Loucy (cell line): ENCODE data around the gene HARS1.
"Not testable (repeated sequence)": the region's sequence is repeated elsewhere in the genome, so short reads cannot be mapped to it uniquely, and the experiment has no call there.

Experiments
- H2AFZ ChIP-seq: fragments of 200-600 bp; sonication (generic); 2 replicates; pipeline ENCODE4 v1.6.0; 2016; ENCODE audit warnings: antibody characterized with exemption, mild to moderate bottlenecking, low read length, moderate library complexity
- H3F3A ChIP-seq: fragments of 200-600 bp; 2 replicates; pipeline ENCODE4 v1.6.0; 2016; ENCODE audit warnings: antibody characterized with exemption, low read depth, mild to moderate bottlenecking
- H3K27me3 ChIP-seq: fragments of 200-600 bp; sonication (generic); 2 replicates; pipeline ENCODE4 v1.6.1; 2014; ENCODE audit warnings: low read length, mild to moderate bottlenecking; ENCODE audit not compliant: insufficient read depth, poor library complexity, severe bottlenecking
- H3K36me3 ChIP-seq: fragments of 200-600 bp; sonication (generic); 2 replicates; pipeline ENCODE4 v1.6.1; 2016; ENCODE audit warnings: low read length; ENCODE audit not compliant: insufficient read depth
- H3K4me1 ChIP-seq: fragments of 200-600 bp; sonication (generic); 2 replicates; pipeline ENCODE4 v1.5.1; 2014; ENCODE audit warnings: low read length, mild to moderate bottlenecking; ENCODE audit not compliant: insufficient read depth, poor library complexity, severe bottlenecking
- H3K4me2 ChIP-seq: fragments of 200-600 bp; sonication (generic); 2 replicates; pipeline ENCODE4 v1.6.0; 2014; ENCODE audit warnings: antibody characterized with exemption, low read length, low read depth, mild to moderate bottlenecking; ENCODE audit not compliant: poor library complexity, severe bottlenecking
- H3K4me3 ChIP-seq: fragments of 200-600 bp; sonication (generic); 2 replicates; pipeline ENCODE4 v1.5.1; 2014; ENCODE audit warnings: low read length, mild to moderate bottlenecking, mixed read lengths; ENCODE audit not compliant: poor library complexity, severe bottlenecking
- H3K79me2 ChIP-seq: fragments of 200-600 bp; sonication (generic); 2 replicates; pipeline ENCODE4 v1.6.1; 2014; ENCODE audit warnings: low read length; ENCODE audit not compliant: insufficient read depth
- H3K9ac ChIP-seq: fragments of 200-600 bp; sonication (generic); 2 replicates; pipeline ENCODE4 v1.6.0; 2014; ENCODE audit warnings: mild to moderate bottlenecking, low read depth, low read length, moderate library complexity; ENCODE audit not compliant: poor library complexity, severe bottlenecking
- H3K9me2 ChIP-seq: fragments of 200-600 bp; sonication (generic); replicated peaks from 2 replicates; pipeline ENCODE4 v1.6.1; 2016; ENCODE audit warnings: low read depth, low read length, mixed read lengths
- H3K9me3 ChIP-seq: fragments of 200-600 bp; sonication (generic); 2 replicates; pipeline ENCODE4 v1.6.1; 2014; ENCODE audit warnings: mild to moderate bottlenecking, antibody characterized with exemption, low read length, low read depth; ENCODE audit not compliant: insufficient read depth
- H4K20me1 ChIP-seq: fragments of 200-600 bp; sonication (generic); 2 replicates; pipeline ENCODE4 v1.6.0; 2014; ENCODE audit warnings: antibody characterized with exemption, low read length, mild to moderate bottlenecking; ENCODE audit not compliant: insufficient read depth, poor library complexity, severe bottlenecking
- EZH2phosphoT487 ChIP-seq: fragments of 200-600 bp; IDR thresholded peaks from 2 replicates; pipeline ENCODE4 v1.6.1; 2018; ENCODE audit warnings: antibody characterized with exemption, mild to moderate bottlenecking, moderate library complexity, borderline replicate concordance
- TF ChIP-seq, protein P1 (sequence below): fragments of 200-600 bp; sonication (generic); conservative IDR thresholded peaks from 2 replicates; pipeline ENCODE4 v1.5.1; 2014; ENCODE audit warnings: mild to moderate bottlenecking, antibody characterized with exemption, low read length

The HARS1 gene

DNA sequence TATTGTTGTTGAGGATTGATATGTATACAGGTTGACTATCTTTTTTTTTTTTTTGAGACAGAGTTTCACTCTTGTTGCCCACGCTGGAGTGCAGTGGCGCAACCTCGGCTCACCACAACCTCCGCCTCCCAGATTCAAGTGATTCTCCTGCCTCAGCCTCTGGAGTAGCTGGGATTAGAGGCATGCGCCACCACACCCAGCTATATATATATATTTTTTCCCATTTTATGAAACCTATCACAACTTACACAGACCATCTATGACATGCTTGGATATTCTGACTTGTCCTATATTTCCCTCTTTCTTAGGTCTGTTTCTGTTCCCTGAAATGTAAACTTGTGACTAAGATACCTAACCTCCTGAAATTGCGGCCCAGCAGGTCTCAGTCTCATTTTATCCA lies 63.2 kb downstream of the HARS1 start:
- Histone ChIP-seq H3K4me2 (no peak overlapping the region), H3K9me3 (no peaks in the 10 kb centered on the region), H3K79me2 (no peaks in the 10 kb centered on the region), H3K27me3 (no peaks in the 10 kb centered on the region), H3K36me3 (no peaks in the 10 kb centered on the region), H4K20me1 (no peaks in the 10 kb centered on the region), H3K4me1 (no peaks in the 10 kb centered on the region), H3K4me3 (no peak overlapping the region), H2AFZ (no peak overlapping the region), H3K9ac (no peak overlapping the region), H3F3A (no peaks in the 10 kb centered on the region), H3K9me2 (no peaks in the 10 kb centered on the region)
- TF ChIP-seq, protein P1, sequence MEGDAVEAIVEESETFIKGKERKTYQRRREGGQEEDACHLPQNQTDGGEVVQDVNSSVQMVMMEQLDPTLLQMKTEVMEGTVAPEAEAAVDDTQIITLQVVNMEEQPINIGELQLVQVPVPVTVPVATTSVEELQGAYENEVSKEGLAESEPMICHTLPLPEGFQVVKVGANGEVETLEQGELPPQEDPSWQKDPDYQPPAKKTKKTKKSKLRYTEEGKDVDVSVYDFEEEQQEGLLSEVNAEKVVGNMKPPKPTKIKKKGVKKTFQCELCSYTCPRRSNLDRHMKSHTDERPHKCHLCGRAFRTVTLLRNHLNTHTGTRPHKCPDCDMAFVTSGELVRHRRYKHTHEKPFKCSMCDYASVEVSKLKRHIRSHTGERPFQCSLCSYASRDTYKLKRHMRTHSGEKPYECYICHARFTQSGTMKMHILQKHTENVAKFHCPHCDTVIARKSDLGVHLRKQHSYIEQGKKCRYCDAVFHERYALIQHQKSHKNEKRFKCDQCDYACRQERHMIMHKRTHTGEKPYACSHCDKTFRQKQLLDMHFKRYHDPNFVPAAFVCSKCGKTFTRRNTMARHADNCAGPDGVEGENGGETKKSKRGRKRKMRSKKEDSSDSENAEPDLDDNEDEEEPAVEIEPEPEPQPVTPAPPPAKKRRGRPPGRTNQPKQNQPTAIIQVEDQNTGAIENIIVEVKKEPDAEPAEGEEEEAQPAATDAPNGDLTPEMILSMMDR, result no peak
- TF ChIP-seq EZH2phosphoT487, result no peak

DNA sequence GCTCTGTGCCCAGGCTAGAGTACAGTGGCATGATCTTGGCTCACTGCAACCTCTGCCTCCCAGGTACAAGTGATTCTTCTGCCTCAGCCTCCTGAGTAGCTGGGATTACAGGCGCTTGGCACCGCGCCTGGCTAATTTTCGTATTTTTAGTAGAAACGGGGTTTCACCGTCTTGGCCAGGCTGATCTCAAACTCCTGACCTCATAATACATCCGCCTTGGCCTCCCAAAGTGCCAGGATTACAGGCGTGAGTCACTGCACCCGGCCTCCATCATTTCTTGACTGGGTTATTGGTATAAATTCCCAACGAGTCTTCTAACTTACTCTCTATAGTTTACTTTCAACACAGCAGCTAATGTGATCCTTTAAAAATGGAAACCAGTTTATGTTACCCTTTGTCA lies 66.3 kb downstream of the HARS1 start:
- not testable (repeated sequence) for H3K4me2 ChIP-seq, H3F3A ChIP-seq, H3K36me3 ChIP-seq, H2AFZ ChIP-seq, H3K9me3 ChIP-seq, H4K20me1 ChIP-seq, H3K79me2 ChIP-seq, H3K27me3 ChIP-seq, H3K4me1 ChIP-seq, H3K9ac ChIP-seq, H3K9me2 ChIP-seq, H3K4me3 ChIP-seq
